Measurements from ENCODE around the gene ZFP1.

DNA sequence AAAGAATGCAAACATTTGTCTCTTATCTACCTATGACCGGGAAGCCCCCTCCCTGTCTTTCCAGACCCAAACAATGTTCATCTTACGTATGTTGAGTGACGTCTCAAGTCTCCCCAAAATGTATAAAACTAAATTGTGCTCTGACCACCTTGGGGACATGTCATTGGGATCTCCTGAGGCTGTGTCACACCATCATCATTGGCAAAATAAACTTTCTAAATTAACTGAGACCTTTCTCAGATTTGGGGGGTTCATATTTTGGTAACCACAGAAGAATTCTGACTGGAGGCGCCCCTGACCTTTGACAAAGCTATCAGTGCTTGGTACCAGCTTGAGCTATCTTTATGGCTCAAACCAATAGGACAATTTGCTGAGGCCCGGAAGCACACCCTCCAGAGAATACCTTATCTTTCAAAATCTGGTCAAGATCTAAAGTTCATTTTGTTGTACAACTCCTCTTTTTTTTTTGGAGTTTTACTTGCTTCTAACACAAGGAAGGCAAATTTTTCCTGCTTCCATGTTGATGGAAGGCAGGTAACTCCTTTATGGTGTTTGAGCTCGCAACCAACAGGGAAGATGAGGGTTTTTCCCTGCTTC, 29.3 kb upstream of the ZFP1 start:
- TF ChIP-seq TAF1 (IDR thresholded peaks at IDR 0.05; ENCODE audit: borderline replicate concordance, low read depth, low read length) (no peak), POLR2A (IDR thresholded peaks at IDR 0.05; ENCODE audit: low read depth, low read length) (no peak)
